ENCODE measurements around the gene AFAP1L1.

DNA sequence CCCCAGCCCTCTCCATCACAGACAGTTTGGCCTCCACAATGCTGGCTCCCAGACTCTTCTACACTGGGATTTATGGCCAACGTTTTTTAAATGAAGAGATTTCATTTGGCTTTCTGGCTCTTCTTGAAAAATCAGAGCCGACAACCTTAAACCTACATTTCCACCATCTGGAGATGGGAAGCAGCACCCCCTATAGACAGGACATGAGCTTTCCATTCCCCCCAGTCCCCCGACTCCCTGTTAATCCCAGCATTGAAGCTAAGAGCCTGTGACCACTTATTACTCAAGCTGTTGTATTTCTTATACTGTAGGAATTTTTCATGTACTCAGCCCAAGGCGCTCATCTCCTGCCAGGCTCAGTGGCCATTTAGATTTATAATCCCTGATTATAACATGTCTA, 34.0 kb upstream of the AFAP1L1 start:
- TF ChIP-seq JUND (IDR thresholded peaks at IDR 0.05; ENCODE audit: low read depth, low read length) (no peak), RFX5 (IDR thresholded peaks at IDR 0.05; ENCODE audit: low read depth, low read length) (no peak), RAD21 (IDR thresholded peaks at IDR 0.05; ENCODE audit: insufficient read depth, low read depth, low read length) (no peak), POLR2A (IDR thresholded peaks at IDR 0.05; ENCODE audit: low read depth, low read length) (no peak), TAF1 (IDR thresholded peaks at IDR 0.05; ENCODE audit: borderline replicate concordance, low read depth, low read length) (no peak)
- TF ChIP-seq, protein P1, sequence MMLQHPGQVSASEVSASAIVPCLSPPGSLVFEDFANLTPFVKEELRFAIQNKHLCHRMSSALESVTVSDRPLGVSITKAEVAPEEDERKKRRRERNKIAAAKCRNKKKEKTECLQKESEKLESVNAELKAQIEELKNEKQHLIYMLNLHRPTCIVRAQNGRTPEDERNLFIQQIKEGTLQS (IDR thresholded peaks at IDR 0.05; ENCODE audit: borderline replicate concordance, extremely low read depth, low read depth, low read length), result no peak
- TF ChIP-seq, protein P2, sequence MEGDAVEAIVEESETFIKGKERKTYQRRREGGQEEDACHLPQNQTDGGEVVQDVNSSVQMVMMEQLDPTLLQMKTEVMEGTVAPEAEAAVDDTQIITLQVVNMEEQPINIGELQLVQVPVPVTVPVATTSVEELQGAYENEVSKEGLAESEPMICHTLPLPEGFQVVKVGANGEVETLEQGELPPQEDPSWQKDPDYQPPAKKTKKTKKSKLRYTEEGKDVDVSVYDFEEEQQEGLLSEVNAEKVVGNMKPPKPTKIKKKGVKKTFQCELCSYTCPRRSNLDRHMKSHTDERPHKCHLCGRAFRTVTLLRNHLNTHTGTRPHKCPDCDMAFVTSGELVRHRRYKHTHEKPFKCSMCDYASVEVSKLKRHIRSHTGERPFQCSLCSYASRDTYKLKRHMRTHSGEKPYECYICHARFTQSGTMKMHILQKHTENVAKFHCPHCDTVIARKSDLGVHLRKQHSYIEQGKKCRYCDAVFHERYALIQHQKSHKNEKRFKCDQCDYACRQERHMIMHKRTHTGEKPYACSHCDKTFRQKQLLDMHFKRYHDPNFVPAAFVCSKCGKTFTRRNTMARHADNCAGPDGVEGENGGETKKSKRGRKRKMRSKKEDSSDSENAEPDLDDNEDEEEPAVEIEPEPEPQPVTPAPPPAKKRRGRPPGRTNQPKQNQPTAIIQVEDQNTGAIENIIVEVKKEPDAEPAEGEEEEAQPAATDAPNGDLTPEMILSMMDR (IDR thresholded peaks at IDR 0.05 in 2 of 3, conservative IDR thresholded peaks at IDR 0.05 in 1 of 3; ENCODE audit: control insufficient read depth in 2 of 3, extremely low read depth in 1 of 3, insufficient read depth in 1 of 3, low read depth in 3 of 3, low read length in 3 of 3), result no peak

All from GM12878 (cell line).